ENCODE results near the gene AVEN. TPM values are rescaled to one million over a fixed set of nuclear protein-coding genes. Genes with fewer than 3 reads are reported as not detected.

Gene AVEN
- total and polyA plus RNA-seq, 2 of the 8 experiments (the other 6 are each of a cell fraction or from before 2014, with no cell fraction given), result 5.5 to 17.0 TPM

GRCh38 chr15:33830351-33830750, 208.7 kb downstream of the AVEN start:
- Histone ChIP-seq H3K9me3 (ENCODE audit: insufficient read depth in 2 of 2, low read depth in 1 of 2, low read length in 1 of 2) (no peaks in the 10 kb centered on the region), H2BK15ac (ENCODE audit: low read length) (no peak overlapping the region), H4K5ac (ENCODE audit: insufficient read length, low read depth, low read length) (no peak overlapping the region), H3K23ac (ENCODE audit: insufficient read length) (no peak overlapping the region), H3K4me3 (ENCODE audit: extremely low read depth in 1 of 4, insufficient read depth in 2 of 4, low read depth in 3 of 4, low read length in 4 of 4) (no peak overlapping the region), H3K4me1 (replicated peaks in 1 of 4; ENCODE audit: control insufficient read depth in 3 of 4, insufficient read depth in 4 of 4, low read length in 3 of 4) (peaks cover 3 to 6% (median 5%) of the 10 kb centered on the region in 4 experiments), H3K18ac (ENCODE audit: extremely low read depth, low read length) (no peak overlapping the region), H3K79me1 (ENCODE audit: low read depth, low read length) (no peaks in the 10 kb centered on the region), H3K4ac (replicated peaks; ENCODE audit: insufficient read length, low read depth, low read length) (no peak overlapping the region), H3K27me3 (replicated peaks in 1 of 4; ENCODE audit: control insufficient read depth in 3 of 4, extremely low read depth in 1 of 4, insufficient read depth in 3 of 4, low read length in 3 of 4) (no peaks in the 10 kb centered on the region), H3K27ac (ENCODE audit: low read depth, low read length) (no peak overlapping the region), H3K4me2 (ENCODE audit: insufficient read depth in 1 of 2, low read depth in 2 of 2, low read length in 2 of 2) (no peak overlapping the region), H3K23me2 (ENCODE audit: low read depth, low read length) (no peaks in the 10 kb centered on the region), H2BK20ac (ENCODE audit: low read length) (no peak overlapping the region), H2BK120ac (replicated peaks; ENCODE audit: low read depth, low read length) (no peak overlapping the region), H3K9ac (replicated peaks in 1 of 4; ENCODE audit: extremely low read depth in 1 of 4, low read depth in 3 of 4, low read length in 3 of 4) (no peak overlapping the region), H2AFZ (ENCODE audit: low read length) (no peak overlapping the region), H2BK12ac (ENCODE audit: low read depth, low read length) (no peak overlapping the region), H3K56ac (replicated peaks; ENCODE audit: insufficient read length, low read depth, low read length) (no peak overlapping the region), H3K14ac (ENCODE audit: insufficient read length) (no peak overlapping the region), H4K20me1 (replicated peaks in 1 of 2; ENCODE audit: control insufficient read depth in 1 of 2, insufficient read depth in 2 of 2, low read length in 2 of 2) (no peaks in the 10 kb centered on the region), H3K36me3 (ENCODE audit: control insufficient read depth in 2 of 4, insufficient read depth in 4 of 4, low read length in 3 of 4) (no peaks in the 10 kb centered on the region), H4K91ac (replicated peaks; ENCODE audit: insufficient read length, low read length) (no peak overlapping the region), H4K8ac (ENCODE audit: extremely low read depth, insufficient read depth, low read length) (no peak overlapping the region), H3K79me2 (ENCODE audit: control insufficient read depth in 1 of 2, insufficient read depth in 2 of 2, low read length in 2 of 2) (no peaks in the 10 kb centered on the region), H2BK5ac (ENCODE audit: low read depth, low read length) (no peak overlapping the region), H2AK5ac (ENCODE audit: low read depth, low read length) (no peak overlapping the region)
- ChIA-PET CTCF (ENCODE audit: partially characterized antibody) (interaction anchor here (0.6 kb wide), 1 partner anchor 512 kb away, joined by 3 read pairs; the partner anchor contains the start of gene NOP10), POLR2A (ENCODE audit: partially characterized antibody) (no interaction called here)
- TF ChIP-seq ATF3 (IDR thresholded peaks at IDR 0.05; ENCODE audit: insufficient read depth, low read depth, low read length) (no peak), TAF7 (optimal IDR thresholded peaks at IDR 0.05; ENCODE audit: borderline replicate concordance, low read depth, low read length) (no peak), SP2 (IDR thresholded peaks at IDR 0.05; ENCODE audit: low read length) (no peak), GTF2F1 (IDR thresholded peaks at IDR 0.05; ENCODE audit: borderline replicate concordance, low read depth, low read length) (no peak), NANOG (IDR thresholded peaks at IDR 0.05; ENCODE audit: insufficient read depth, low read depth, low read length, poor library complexity, severe bottlenecking) (no peak)
- WGBS, 2 experiments (ENCODE audit: extremely low coverage in 1 of 2, insufficient coverage in 1 of 2, insufficient read length in 1 of 2, insufficient replicate concordance in 2 of 2, low coverage in 1 of 2, low lambda C conversion rate in 2 of 2, missing lambda C conversion rate in 1 of 2), result 87% methylated on average over 4 of the region's 4 CpGs; no CpG with 5 or more reads in 1 of the 2 experiments
- no peak for FAIRE-seq
- no peak for DNase-seq (ENCODE audit: low read depth in 1 of 2, low spot score in 2 of 2)

Measured in H1 (cell line).